Activated CD8-positive, alpha-beta T cell treated with anti-CD3 and anti-CD28 coated beads for 36 hours (primary cell): ENCODE measurements around the gene MRTFA. TPM values are rescaled to one million over a fixed set of nuclear protein-coding genes. Genes with fewer than 3 reads are reported as not detected.

Experiments
- ATAC-seq: fragments of 200-7000 bp; cut with Tn5 transposase; one replicate; pipeline ENCODE4 v1.10.0; 2021; ENCODE audit warnings: mild to moderate bottlenecking, moderate library complexity
- CTCF ChIA-PET: fragments of 350-600 bp; sonication (Branson Sonifier 250); formaldehyde crosslinking; loops from one replicate; lab custom pipeline; 2021; ENCODE audit warnings: antibody characterized with exemption; lab: Charles Lee
- POLR2A ChIA-PET: fragments of 350-600 bp; sonication (Branson Sonifier 250); formaldehyde crosslinking; loops from one replicate; lab custom pipeline; 2021; ENCODE audit warnings: antibody characterized with exemption; lab: Charles Lee
- DNase-seq: peaks from one replicate; pipeline ENCODE4 v3.0.0-alpha.2; 2020
- H3K27ac Mint-ChIP-seq: one replicate; pipeline ENCODE4 v1.8.0; 2021; ENCODE audit warnings: mild to moderate bottlenecking, mixed read lengths
- H3K27me3 Mint-ChIP-seq: one replicate; pipeline ENCODE4 v1.8.0; 2021; ENCODE audit warnings: mixed read lengths
- H3K36me3 Mint-ChIP-seq: one replicate; pipeline ENCODE4 v1.8.0; 2021; ENCODE audit warnings: low read depth, mixed read lengths
- H3K4me1 Mint-ChIP-seq: one replicate; pipeline ENCODE4 v1.8.0; 2021; ENCODE audit warnings: low read depth, mixed read lengths
- H3K4me3 Mint-ChIP-seq: one replicate; pipeline ENCODE4 v1.8.0; 2021; ENCODE audit warnings: mild to moderate bottlenecking, moderate library complexity, mixed read lengths
- H3K9me3 Mint-ChIP-seq: one replicate; pipeline ENCODE4 v1.8.0; 2021; ENCODE audit warnings: mixed read lengths
- CTCF ChIP-seq: fragments of 200-600 bp; IDR thresholded peaks from one replicate; pipeline ENCODE4 v1.8.0; 2022; ENCODE audit warnings: antibody characterized with exemption, mild to moderate bottlenecking
- intact Hi-C: fragments of 100-400 bp; cut with micrococcal nuclease; formaldehyde crosslinking; loops from one replicate; pipeline ENCODE4 v1.10.0; 2022
- total RNA-seq, 2 experiments: library from RNA; stranded (reverse); gene quantifications; one replicate each; pipeline ENCODE4 v1.2.3, GENCODE V29; 2021

MRTFA gene
- total RNA-seq, 2 experiments from 2014 or later = 37.4 to 40.0 TPM

- CTCF ChIA-PET = interaction anchor here (0.7 to 3.4 kb wide), 2 partner anchors 11 to 110 kb away, joined by 3 to 27 read pairs; no protein-coding TSS in a partner anchor
- Mint-ChIP-seq H3K27me3 (no peaks in the 10 kb centered on the region), H3K4me3 (no peak overlapping the region), H3K9me3 (no peaks in the 10 kb centered on the region), H3K4me1 (peaks cover 49% of the 10 kb centered on the region), H3K36me3 (peaks cover 2% of the 10 kb centered on the region), H3K27ac (peak overlapping the region; percentile 83)
- POLR2A ChIA-PET = no interaction called here
- TF ChIP-seq CTCF = no peak
- DNase-seq (no peak), ATAC-seq (no peak)
- intact Hi-C loops = no loop called here
These were observed 100.9 kb downstream of the MRTFA start for GRCh38 chr22:40535642-40536041.

- peak overlapping the region; percentile 74 for H3K4me3 Mint-ChIP-seq
- intact Hi-C loops = no loop called here
- peaks cover 53% of the 10 kb centered on the region for H3K4me1 Mint-ChIP-seq
- DNase-seq (no peak), ATAC-seq (peak; percentile 6)
- peak overlapping the region; percentile 83 for H3K27ac Mint-ChIP-seq
- H3K27me3 Mint-ChIP-seq = no peaks in the 10 kb centered on the region
- CTCF ChIA-PET = interaction anchor here (0.7 to 3.4 kb wide), 5 partner anchors 10 to 324 kb away, joined by 3 to 27 read pairs (median 5); no protein-coding TSS in a partner anchor
- POLR2A ChIA-PET = no interaction called here
- no peaks in the 10 kb centered on the region for H3K9me3 Mint-ChIP-seq
- H3K36me3 Mint-ChIP-seq = peaks cover 2% of the 10 kb centered on the region
- no peak for TF ChIP-seq CTCF
These were observed 101.4 kb downstream of the MRTFA start for GRCh38 chr22:40535189-40535512.

GRCh38 chr22:40534379-40535188, 101.9 kb downstream of the MRTFA start:
- intact Hi-C loops = loop anchor here (5.0 kb wide), 1 partner anchor 103 kb away; the partner anchor contains the start of gene MRTFA
- H3K36me3 Mint-ChIP-seq = peaks cover 2% of the 10 kb centered on the region
- peak overlapping the region; percentile 74 for H3K4me3 Mint-ChIP-seq
- H3K27me3 Mint-ChIP-seq = no peaks in the 10 kb centered on the region
- H3K9me3 Mint-ChIP-seq = no peaks in the 10 kb centered on the region
- H3K4me1 Mint-ChIP-seq = peaks cover 59% of the 10 kb centered on the region
- POLR2A ChIA-PET = interaction anchor here (0.9 to 1.3 kb wide), 2 partner anchors 10 to 72 kb away, joined by 4 to 6 read pairs; no protein-coding TSS in a partner anchor
- TF ChIP-seq CTCF = no peak
- DNase-seq = peak; percentile 20
- CTCF ChIA-PET = interaction anchor here (0.7 to 3.4 kb wide), 11 partner anchors 10 to 325 kb away, joined by 3 to 27 read pairs (median 5); no protein-coding TSS in a partner anchor
- peak overlapping the region; percentile 83 for H3K27ac Mint-ChIP-seq
- ATAC-seq = peak; percentile 29

GRCh38 chr22:40533712-40534378, 102.7 kb downstream of the MRTFA start:
- intact Hi-C loops = loop anchor here (5.0 kb wide), 1 partner anchor 103 kb away; the partner anchor contains the start of gene MRTFA
- peaks cover 2% of the 10 kb centered on the region for H3K36me3 Mint-ChIP-seq
- POLR2A ChIA-PET = interaction anchor here (0.6 to 1.3 kb wide), 7 partner anchors 9 to 285 kb away, joined by 3 to 6 read pairs (median 4); partner anchors contain the start of gene SLC25A17
- CTCF ChIA-PET = interaction anchor here (1.1 to 3.4 kb wide), 12 partner anchors 9 to 326 kb away, joined by 3 to 27 read pairs (median 6); no protein-coding TSS in a partner anchor
- H3K4me1 Mint-ChIP-seq = peaks cover 61% of the 10 kb centered on the region
- TF ChIP-seq CTCF = no peak
- peak; percentile 95 for ATAC-seq
- H3K9me3 Mint-ChIP-seq = no peaks in the 10 kb centered on the region
- H3K27me3 Mint-ChIP-seq = no peaks in the 10 kb centered on the region
- peak overlapping the region; percentile 83 for H3K27ac Mint-ChIP-seq
- H3K4me3 Mint-ChIP-seq = peak overlapping the region; percentile 74
- peak; percentile 77 for DNase-seq
